GM21576 (cell line): ENCODE measurements around the gene NLGN1.

Source experiments
- ATAC-seq: cut with Tn5 transposase; IDR thresholded peaks from one replicate; pipeline ENCODE4 v1.9.1; 2021; ENCODE audit warnings: mild to moderate bottlenecking, moderate library complexity; ENCODE audit not compliant: unreplicated experiment

Gene NLGN1

GRCh38 chr3:173826416-173826815 lies 428.9 kb downstream of the NLGN1 start:
- ATAC-seq: no peak

- ATAC-seq: no peak
Observed at GRCh38 chr3:173826901-173827609, 429.5 kb downstream of the NLGN1 start.

DNA sequence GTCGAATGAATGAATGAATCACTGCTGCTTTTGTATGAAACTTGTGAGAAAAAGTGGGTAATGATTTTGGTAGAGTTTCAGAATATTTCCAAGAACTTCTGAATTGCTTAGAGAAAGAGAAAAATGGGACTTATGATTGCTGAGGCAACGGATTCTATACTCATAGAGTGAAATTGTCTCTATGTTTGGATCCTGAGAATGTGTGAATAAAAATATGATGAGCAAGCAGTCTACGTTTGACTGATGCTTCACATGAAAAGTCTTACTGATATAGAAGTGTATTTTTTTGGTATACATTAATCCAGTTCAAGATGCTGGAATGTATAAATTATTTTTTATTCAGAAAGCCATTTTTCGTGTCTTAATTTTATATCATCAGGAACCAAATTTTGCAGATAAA lies 441.1 kb downstream of the NLGN1 start:
- no peak for ATAC-seq

DNA sequence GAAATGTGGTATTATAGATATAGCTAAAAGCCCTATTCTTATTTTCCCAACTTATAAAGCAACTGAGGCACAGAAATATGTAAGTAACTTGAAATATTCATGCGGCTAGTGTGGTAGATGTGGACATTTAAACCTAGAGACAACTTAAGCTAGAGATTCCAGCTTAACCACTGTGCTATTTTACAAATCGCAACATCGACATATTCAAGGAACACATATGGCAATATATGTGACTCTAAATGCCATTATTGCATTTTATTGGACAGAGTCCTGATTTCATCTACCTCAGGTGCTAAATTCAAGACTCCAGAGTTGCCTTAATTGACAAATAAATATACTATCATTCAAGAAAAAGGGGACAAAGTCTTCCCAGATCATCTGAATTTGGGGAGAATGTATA lies 442.3 kb downstream of the NLGN1 start:
- ATAC-seq: no peak

- no peak for ATAC-seq
Observed at GRCh38 chr3:173841334-173841733, 443.8 kb downstream of the NLGN1 start.

- ATAC-seq: no peak
Observed at GRCh38 chr3:173843060-173843459, 445.5 kb downstream of the NLGN1 start.

DNA sequence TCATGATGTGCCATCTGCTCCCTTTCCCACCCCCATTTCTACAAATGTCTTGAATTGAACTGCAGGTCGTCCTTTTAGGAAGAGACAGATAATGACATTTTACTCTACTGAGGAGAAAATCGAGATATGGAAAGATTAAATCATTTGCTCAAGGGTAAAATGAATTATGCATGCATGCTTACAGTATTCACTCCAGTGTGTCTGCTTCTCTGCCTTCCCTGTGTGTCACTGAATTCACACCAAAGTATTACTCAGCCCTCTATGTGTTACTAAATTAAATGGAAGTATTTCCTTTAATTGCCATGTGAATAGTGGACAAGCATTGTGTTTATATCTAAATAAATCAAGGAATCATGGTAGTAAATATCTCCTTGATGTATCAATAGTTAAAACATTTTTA lies 449.0 kb downstream of the NLGN1 start:
- ATAC-seq: no peak

- ATAC-seq: no peak
Observed at GRCh38 chr3:173849489-173849888, 451.9 kb downstream of the NLGN1 start.

GRCh38 chr3:173857154-173857553 lies 459.6 kb downstream of the NLGN1 start:
- ATAC-seq: no peak

- no peak for ATAC-seq
Observed at GRCh38 chr3:173862701-173863100, 465.2 kb downstream of the NLGN1 start.

GRCh38 chr3:173863551-173863950 lies 466.0 kb downstream of the NLGN1 start:
- no peak for ATAC-seq

DNA sequence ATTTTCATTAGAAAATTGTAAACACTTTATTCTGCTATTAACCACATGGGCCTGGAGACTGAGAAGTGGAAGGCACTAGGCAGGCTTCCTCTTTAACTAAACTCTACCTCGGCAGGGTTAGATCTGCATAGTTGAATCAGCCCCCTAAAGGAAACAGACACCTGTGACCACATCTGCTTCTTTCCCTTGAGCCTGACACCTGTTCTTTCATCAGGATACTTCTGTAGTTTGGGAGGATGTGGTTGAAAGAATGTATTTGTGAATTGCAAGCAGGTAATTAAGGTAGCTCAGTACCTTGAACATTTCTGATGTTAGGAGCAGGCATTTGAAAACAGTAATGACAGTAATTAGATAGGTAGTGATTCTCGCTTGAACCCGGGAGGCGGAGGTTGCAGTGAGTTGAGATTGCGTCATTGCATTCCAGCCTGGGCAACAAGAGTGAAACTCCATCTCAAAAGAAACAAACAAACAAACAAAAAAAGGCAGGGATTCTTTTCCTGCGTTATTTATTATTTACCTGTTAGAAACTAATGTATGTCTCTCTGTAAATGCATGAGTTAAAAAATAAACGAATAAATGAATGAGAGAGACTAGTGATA lies 468.5 kb downstream of the NLGN1 start:
- no peak for ATAC-seq

GRCh38 chr3:173869766-173870165 lies 472.2 kb downstream of the NLGN1 start:
- no peak for ATAC-seq

GRCh38 chr3:173870976-173871375 lies 473.4 kb downstream of the NLGN1 start:
- no peak for ATAC-seq

GRCh38 chr3:173875790-173876189 lies 478.2 kb downstream of the NLGN1 start:
- ATAC-seq: no peak

GRCh38 chr3:173876476-173876875 lies 478.9 kb downstream of the NLGN1 start:
- ATAC-seq: no peak

DNA sequence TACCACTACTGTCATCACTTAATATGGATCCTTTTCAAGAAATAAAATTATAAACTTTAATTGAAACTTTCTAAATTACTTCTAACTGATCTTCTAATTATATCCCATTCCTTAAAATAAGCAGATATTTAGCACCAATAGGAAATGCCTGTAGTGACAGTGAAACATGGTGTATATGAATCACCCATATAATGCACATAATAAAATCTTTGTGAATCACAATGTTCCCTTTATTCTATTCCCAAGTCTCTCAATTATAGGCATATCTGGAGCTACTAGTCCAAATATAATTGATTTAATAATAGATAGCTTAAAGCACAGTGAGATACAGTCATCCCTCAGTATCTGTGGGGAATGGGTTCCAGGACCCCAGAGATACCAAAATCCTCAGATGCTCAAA lies 490.3 kb downstream of the NLGN1 start:
- no peak for ATAC-seq

GRCh38 chr3:173889596-173889995 lies 492.1 kb downstream of the NLGN1 start:
- no peak for ATAC-seq

DNA sequence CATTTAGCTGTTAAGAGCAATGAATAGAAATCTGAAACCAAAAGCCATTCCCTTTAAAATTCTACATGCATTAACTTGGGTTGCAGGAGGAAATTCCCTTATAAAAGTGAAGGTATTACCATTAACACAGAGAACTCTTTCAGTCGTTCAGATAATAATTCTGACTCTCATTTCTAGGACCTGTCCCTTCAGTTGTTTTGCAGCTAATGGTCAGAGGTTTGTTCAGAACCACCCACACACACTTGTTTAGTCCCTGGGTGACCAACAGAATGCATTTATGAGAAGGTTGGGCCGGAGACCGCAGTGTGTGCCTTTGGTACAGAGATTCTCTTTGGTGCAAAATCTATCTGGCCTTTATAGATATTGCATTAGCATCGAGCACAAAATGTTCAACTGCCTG lies 492.5 kb downstream of the NLGN1 start:
- ATAC-seq: no peak

GRCh38 chr3:173891272-173892100 lies 493.9 kb downstream of the NLGN1 start:
- ATAC-seq: no peak

GRCh38 chr3:173892547-173892946 lies 495.0 kb downstream of the NLGN1 start:
- ATAC-seq: no peak

- ATAC-seq: no peak
Observed at GRCh38 chr3:173893066-173893465, 495.5 kb downstream of the NLGN1 start.
